HCT116 (cell line): ENCODE results near the gene MBOAT1.

Experiments used
- EZH2 ChIP-seq: fragments of 200-600 bp; sonication (generic); IDR thresholded peaks from 2 replicates; pipeline ENCODE4 v1.6.1; 2017; ENCODE audit warnings: antibody characterized with exemption, mixed run types
- POLR2A ChIP-seq: IDR thresholded peaks from 2 replicates; pipeline ENCODE4 v1.7.0; 2011; ENCODE audit warnings: borderline replicate concordance; ENCODE audit not compliant: insufficient read depth, insufficient read length; ENCODE audit errors: extremely low read depth

DNA sequence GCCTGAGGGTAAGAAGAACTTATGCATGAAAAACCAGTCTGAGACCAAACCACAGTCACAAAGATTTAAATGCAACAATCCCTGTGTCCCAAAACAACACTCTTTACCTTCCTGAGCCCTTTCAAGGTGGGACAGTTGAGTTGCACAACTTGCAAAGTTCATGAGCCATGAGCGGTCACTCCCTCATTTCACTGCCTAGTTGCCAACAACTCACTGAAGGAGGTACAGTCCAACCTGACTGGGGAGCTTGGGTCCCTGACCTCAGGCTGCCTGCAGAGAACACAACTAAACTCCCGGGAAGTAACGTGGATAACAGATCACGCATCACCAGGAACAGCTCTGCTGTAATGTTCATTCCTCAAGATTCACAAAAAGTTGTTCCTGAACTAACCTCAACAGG lies 69.4 kb downstream of the MBOAT1 start:
- TF ChIP-seq EZH2 (no peak), POLR2A (no peak)
